Measurements from ENCODE around the gene RAB6A.
A peak's percentile ranks its signal among the peaks of the same experiment; 100 is the strongest.

The RAB6A gene

GRCh38 chr11:73760679-73761402 is at the start of gene RAB6A:
Gene RAB6A (minus strand): TSS chr11:73761074. CDS start chr11:73760635, 439 bp downstream.
- H3K4me3 ChIP-seq (replicated peaks in 1 of 2; ENCODE audit: low read depth in 2 of 2, low read length in 2 of 2), result peak within 1 kb of the TSS; percentile 74 to 88
- peak; percentile 33 for TF ChIP-seq CTCF (IDR thresholded peaks at IDR 0.05; ENCODE audit: low read depth, low read length)
- DNase-seq (ENCODE audit: low read depth in 2 of 2), result peak; percentile 100

GRCh38 chr11:73810637-73811036 is 49.8 kb upstream of the RAB6A start:
- TF ChIP-seq CTCF (IDR thresholded peaks at IDR 0.05; ENCODE audit: low read depth, low read length), result no peak
- no peak for DNase-seq (ENCODE audit: low read depth in 2 of 2)
- no peak overlapping the region for H3K4me3 ChIP-seq (replicated peaks in 1 of 2; ENCODE audit: low read depth in 2 of 2, low read length in 2 of 2)

- no peak for DNase-seq (ENCODE audit: low read depth in 2 of 2)
- no peak for TF ChIP-seq CTCF (IDR thresholded peaks at IDR 0.05; ENCODE audit: low read depth, low read length)
- H3K4me3 ChIP-seq (replicated peaks in 1 of 2; ENCODE audit: low read depth in 2 of 2, low read length in 2 of 2), result no peak overlapping the region
Measured at GRCh38 chr11:73808052-73808451, 47.2 kb upstream of the RAB6A start.

GRCh38 chr11:73804712-73805111 is 43.8 kb upstream of the RAB6A start:
- DNase-seq (ENCODE audit: low read depth in 2 of 2), result no peak
- no peak overlapping the region for H3K4me3 ChIP-seq (replicated peaks in 1 of 2; ENCODE audit: low read depth in 2 of 2, low read length in 2 of 2)
- TF ChIP-seq CTCF (IDR thresholded peaks at IDR 0.05; ENCODE audit: low read depth, low read length), result no peak

- no peak overlapping the region for H3K4me3 ChIP-seq (replicated peaks in 1 of 2; ENCODE audit: low read depth in 2 of 2, low read length in 2 of 2)
- TF ChIP-seq CTCF (IDR thresholded peaks at IDR 0.05; ENCODE audit: low read depth, low read length), result no peak
- no peak for DNase-seq (ENCODE audit: low read depth in 2 of 2)
Measured at GRCh38 chr11:73801136-73801535, 40.3 kb upstream of the RAB6A start.

GRCh38 chr11:73800276-73800806 is 39.5 kb upstream of the RAB6A start:
- DNase-seq (ENCODE audit: low read depth in 2 of 2), result peak in 1 of 2 donors; percentile 10
- TF ChIP-seq CTCF (IDR thresholded peaks at IDR 0.05; ENCODE audit: low read depth, low read length), result no peak
- H3K4me3 ChIP-seq (replicated peaks in 1 of 2; ENCODE audit: low read depth in 2 of 2, low read length in 2 of 2), result no peak overlapping the region

Data from cardiac fibroblast (primary cell).